PFSK-1 (cell line): ENCODE measurements around the gene MGA.

Experiments
- FOXP2 ChIP-seq: optimal IDR thresholded peaks from 2 replicates; pipeline ENCODE3; 2011; ENCODE audit warnings: borderline replicate concordance, control low read depth, inconsistent platforms; ENCODE audit not compliant: insufficient read depth; ENCODE audit errors: extremely low read length, extremely low read depth
- POLR2AphosphoS5 ChIP-seq: IDR thresholded peaks from 2 replicates; pipeline ENCODE4 v1.6.1; 2012; ENCODE audit warnings: low read depth, mild to moderate bottlenecking, control low read depth, low read length, moderate library complexity
- SIN3A ChIP-seq: IDR thresholded peaks from 2 replicates; pipeline ENCODE4 v1.6.1; 2012; ENCODE audit warnings: mild to moderate bottlenecking, low read length, moderate library complexity, borderline replicate concordance; ENCODE audit not compliant: insufficient read depth
- TAF1 ChIP-seq: IDR thresholded peaks from 2 replicates; pipeline ENCODE4 v1.6.1; 2012; ENCODE audit warnings: low read length, control low read depth, borderline replicate concordance; ENCODE audit not compliant: insufficient read depth
- TF ChIP-seq, protein P1 (sequence below), 2 experiments: IDR thresholded peaks; 2 replicates each; pipeline versions ENCODE4 v1.6.1 to v1.8.0; 2011 to 2012; ENCODE audit warnings: low read depth in 2 of 2, low read length in 2 of 2, control low read depth in 1 of 2, inconsistent platforms in 1 of 2, mild to moderate bottlenecking in 1 of 2, moderate library complexity in 1 of 2; ENCODE audit not compliant: insufficient read depth in 1 of 2

The MGA gene

DNA sequence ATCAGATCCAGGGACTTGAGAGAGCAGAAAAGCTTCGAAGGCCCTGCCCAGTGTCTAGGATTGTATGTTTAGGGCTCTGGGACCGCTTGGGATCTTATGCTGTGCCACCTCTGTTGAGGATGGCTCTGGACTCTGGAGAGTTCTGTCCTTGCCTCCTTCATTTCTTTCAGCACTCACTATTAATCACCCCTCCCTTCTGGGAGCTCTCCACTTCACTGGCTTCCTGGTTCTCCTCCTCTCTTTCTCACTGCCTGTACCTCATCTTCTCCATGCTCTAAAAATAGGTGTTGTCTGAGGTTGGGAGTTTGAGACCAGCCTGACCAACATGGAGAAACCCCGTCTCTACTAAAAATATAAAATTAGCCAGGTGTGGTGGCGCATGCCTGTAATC is 131.3 kb downstream of the MGA start:
- TF ChIP-seq, protein P1, sequence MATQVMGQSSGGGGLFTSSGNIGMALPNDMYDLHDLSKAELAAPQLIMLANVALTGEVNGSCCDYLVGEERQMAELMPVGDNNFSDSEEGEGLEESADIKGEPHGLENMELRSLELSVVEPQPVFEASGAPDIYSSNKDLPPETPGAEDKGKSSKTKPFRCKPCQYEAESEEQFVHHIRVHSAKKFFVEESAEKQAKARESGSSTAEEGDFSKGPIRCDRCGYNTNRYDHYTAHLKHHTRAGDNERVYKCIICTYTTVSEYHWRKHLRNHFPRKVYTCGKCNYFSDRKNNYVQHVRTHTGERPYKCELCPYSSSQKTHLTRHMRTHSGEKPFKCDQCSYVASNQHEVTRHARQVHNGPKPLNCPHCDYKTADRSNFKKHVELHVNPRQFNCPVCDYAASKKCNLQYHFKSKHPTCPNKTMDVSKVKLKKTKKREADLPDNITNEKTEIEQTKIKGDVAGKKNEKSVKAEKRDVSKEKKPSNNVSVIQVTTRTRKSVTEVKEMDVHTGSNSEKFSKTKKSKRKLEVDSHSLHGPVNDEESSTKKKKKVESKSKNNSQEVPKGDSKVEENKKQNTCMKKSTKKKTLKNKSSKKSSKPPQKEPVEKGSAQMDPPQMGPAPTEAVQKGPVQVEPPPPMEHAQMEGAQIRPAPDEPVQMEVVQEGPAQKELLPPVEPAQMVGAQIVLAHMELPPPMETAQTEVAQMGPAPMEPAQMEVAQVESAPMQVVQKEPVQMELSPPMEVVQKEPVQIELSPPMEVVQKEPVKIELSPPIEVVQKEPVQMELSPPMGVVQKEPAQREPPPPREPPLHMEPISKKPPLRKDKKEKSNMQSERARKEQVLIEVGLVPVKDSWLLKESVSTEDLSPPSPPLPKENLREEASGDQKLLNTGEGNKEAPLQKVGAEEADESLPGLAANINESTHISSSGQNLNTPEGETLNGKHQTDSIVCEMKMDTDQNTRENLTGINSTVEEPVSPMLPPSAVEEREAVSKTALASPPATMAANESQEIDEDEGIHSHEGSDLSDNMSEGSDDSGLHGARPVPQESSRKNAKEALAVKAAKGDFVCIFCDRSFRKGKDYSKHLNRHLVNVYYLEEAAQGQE (IDR thresholded peaks at IDR 0.05; ENCODE audit: insufficient read depth in 1 of 2, low read depth in 2 of 2, low read length in 2 of 2), result no peak
- TF ChIP-seq POLR2AphosphoS5 (no peak), TAF1 (no peak)

DNA sequence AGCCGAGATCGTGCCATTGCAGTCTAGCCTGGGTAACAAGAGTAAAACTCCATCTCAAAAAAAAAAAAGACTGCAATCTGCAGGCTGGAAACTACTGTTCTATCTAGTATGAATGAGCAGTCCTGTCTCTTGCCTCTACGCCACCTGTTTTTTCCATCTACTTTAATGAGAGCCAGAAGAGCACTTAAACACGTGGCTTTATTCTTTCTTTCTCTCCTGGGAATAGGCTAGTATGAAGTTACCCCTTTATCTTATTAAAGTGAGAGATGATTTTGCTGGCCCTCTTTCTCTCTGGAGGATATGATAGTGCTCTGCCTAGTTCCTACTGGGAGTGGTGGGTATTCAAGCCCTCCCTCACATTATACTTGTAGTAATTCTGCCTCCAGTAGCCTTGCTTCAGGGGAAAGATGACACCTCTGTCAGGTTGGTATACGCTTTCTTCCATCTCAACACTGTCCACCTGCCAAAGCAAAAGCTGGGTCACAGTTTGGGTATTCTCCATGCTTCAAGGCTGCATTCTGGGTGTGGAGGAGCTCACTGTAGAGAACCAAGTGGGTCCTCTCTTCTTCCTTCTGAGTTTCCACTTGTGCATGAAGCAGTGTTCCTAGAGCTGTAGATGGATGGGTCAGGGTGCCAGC is 131.9 kb downstream of the MGA start:
- TF ChIP-seq TAF1 (no peak), FOXP2 (no peak), POLR2AphosphoS5 (no peak), SIN3A (no peak)
- TF ChIP-seq, protein P1 (IDR thresholded peaks at IDR 0.05; ENCODE audit: insufficient read depth in 1 of 2, low read depth in 2 of 2, low read length in 2 of 2), result no peak

DNA sequence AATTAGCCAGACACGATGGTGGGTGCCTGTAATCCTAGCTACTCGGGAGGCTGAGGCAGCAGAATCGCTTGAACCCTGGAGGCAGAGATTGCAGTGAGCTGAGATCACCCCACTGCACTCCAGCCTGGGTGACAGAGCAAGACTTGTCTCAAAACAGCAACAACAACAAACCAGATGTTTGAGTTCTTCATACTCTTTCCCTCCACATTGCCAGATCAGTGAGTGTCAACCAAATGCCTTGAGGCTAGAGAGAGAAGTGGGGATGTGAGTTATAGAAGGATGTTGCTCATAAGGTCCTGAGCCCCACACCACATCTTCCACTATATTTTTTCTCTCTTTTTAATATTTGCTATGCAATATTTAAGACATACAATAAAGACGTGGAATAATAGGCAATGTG is 133.9 kb downstream of the MGA start:
- TF ChIP-seq FOXP2, result no peak
- TF ChIP-seq POLR2AphosphoS5, result no peak
- no peak for TF ChIP-seq SIN3A
- TF ChIP-seq, protein P1 (IDR thresholded peaks at IDR 0.05; ENCODE audit: insufficient read depth in 1 of 2, low read depth in 2 of 2, low read length in 2 of 2), result no peak
- TF ChIP-seq TAF1, result no peak

DNA sequence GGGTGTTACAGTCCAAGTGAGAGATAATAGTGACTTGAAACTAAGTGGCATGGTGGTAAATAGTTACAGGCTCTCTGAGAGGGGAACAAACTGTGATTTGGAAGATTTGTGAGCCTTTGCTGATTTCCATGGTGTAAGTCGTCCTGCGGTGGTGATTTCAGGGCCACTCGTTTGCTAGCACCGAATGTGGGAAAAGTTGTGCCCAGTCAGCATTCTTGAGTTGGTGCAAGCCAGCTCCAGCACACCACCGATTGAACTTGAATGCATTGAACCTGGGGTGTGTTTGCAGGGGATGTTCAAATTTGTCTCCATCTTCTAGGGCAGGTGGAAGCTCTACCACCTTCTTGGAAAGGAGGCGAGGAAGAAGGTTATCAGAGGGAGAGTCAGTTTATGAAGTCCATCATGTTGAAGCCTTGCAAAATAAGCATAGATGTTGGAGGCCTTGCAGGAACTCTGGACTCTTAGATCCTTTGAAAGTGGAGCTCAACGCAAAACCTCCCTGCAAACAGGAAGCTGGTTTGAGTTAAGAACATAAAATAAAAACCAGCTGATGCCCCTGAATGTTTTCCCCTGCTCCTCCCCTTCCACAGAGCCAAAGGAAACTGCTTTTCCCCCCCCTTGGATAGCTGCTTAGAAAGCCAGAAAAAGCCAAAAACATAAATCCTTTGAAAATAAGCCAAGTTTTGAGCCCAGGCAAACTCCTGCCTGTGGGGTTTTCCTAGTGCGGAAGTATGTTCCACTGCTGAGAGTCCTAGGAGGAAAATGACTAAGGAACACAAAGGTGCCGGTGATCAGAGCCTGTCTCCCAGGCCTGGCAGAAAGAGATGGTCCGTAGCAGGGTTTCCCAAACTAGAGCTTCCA is 136.0 kb downstream of the MGA start:
- no peak for TF ChIP-seq POLR2AphosphoS5
- TF ChIP-seq, protein P1 (IDR thresholded peaks at IDR 0.05; ENCODE audit: insufficient read depth in 1 of 2, low read depth in 2 of 2, low read length in 2 of 2), result no peak
- no peak for TF ChIP-seq TAF1
- no peak for TF ChIP-seq FOXP2
- no peak for TF ChIP-seq SIN3A
